ENCODE data around the gene TMEM131.
"Not testable (repeated sequence)": the region's sequence is repeated elsewhere in the genome, so short reads cannot be mapped to it uniquely, and the experiment has no call there.

Gene TMEM131

DNA sequence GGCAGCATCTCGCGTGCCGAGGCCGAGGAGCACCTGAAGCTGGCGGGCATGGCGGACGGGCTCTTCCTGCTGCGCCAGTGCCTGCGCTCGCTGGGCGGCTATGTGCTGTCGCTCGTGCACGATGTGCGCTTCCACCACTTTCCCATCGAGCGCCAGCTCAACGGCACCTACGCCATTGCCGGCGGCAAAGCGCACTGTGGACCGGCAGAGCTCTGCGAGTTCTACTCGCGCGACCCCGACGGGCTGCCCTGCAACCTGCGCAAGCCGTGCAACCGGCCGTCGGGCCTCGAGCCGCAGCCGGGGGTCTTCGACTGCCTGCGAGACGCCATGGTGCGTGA lies 271.7 kb downstream of the TMEM131 start:
- no peak for DNase-seq (ENCODE audit: low read depth, low spot score)

DNA sequence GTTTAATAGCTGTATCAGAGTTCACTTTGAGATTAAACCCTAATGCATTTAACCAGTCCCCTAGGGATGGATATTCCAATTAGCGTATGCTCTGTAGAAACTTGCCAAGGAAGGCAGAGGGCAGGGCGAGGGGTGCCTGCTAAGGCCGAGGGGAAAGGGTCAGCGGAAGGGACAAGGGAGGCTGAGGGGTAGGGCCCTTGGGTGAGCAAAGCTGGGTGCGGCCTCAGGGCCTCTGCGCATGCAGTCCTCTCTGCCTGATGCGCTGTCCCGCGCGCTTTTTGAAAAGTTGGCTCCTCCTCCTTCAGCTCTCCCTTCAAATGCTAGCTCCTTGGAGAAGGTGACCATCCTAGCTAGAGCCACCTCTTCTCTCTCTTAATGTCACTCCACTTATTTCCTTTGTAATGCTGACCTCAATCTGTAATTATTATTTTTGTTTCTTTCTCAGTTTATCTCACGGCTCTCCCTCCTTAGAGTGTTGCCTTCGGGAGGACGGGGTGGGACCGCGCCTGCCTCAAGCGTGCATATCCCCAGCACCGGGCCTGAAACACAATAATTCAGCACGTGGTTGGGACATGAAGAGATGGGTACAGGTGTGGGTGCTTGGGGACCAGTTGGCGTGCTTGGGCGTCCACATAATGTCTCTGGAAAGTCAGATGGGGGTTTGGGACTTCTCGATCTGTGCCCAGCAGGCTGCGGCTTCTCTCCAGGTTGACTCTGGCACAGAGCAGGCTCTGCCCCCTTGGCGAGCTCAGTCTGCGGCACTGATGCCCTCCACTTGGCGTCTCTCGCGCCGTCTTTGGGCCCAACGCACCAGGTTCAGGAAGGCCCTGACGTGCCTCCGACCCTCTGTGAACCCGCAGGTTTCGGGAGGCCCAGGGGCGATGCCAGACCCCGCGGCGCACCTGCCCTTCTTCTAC lies 272.3 kb downstream of the TMEM131 start:
- DNase-seq (ENCODE audit: low read depth, low spot score): no peak

DNA sequence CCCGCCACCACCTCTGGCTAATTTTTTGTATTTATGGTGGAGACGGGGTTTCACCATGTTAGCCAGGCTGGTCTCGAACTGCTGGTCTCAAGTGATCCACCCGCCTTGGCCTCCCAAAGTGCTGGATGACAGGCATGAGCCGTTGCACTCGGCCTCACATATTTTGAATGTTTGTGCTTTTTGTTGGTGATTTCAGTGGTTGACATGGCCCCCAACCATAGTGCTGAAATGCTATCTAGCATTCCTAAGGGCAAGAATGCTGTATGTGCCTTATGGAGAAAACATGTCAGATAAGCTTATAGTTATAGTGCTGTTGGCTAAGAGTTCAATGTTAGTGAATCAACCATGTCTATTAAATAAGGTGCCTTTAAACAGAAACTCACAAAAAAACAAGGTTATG lies 273.5 kb downstream of the TMEM131 start:
- no peak for DNase-seq (ENCODE audit: low read depth, low spot score)

DNA sequence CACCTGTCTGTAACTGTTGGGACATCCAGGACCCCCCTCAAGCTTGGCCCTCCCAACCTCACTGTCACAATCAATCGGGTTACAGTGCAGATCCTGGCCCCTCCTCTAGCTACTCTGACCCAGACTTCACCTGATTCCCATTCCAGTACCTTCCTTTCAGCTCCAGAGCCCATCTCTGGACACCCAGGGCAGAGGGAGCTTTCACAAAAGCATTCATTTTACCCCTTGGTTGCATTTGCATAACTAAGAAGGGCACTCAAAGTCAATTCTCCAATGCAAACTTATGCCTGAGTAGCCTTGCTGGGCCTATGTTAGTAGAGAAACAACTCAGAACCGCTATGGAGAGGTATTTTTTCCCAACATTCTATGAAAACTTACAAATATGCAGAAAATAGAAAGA lies 275.0 kb downstream of the TMEM131 start:
- peak; percentile 9 for DNase-seq (ENCODE audit: low read depth, low spot score)

DNA sequence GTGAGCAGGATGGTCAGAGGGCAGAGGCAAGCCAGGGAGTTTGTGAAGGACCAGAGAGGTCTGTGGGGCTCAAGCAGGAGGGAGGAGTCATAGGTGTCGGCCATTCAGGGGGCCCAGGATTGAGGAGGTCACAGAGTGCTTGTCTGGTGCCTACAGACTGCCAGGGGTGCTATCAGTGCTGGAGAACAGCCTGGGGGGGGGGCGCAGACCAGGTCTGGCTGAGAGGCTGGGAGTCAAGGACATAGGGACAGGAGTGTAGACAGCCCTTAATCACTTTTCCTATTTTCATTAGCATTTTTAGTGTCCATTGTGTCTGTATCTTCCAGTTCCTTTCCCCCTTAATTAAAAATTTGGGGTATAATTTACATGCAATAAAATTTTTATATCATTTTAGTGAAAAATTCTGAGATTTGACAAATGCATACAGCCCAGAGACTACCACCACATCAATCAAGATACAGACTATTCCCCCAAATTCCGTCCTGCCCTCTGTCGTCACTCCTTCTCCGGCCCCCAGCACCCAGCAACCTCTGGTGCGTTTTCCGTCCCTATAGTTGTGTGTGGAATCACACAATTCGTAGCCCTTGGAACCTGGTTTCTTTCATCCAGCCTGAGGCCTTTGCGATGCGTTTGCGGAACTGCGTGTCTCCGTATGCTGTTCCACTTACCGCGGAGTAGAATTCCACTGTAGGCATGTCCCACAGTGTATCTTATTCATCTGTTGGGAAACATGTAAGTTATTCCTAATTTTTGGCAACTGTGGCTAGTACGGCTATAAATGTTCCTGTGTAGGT lies 276.2 kb downstream of the TMEM131 start:
- no peak for DNase-seq (ENCODE audit: low read depth, low spot score)

DNA sequence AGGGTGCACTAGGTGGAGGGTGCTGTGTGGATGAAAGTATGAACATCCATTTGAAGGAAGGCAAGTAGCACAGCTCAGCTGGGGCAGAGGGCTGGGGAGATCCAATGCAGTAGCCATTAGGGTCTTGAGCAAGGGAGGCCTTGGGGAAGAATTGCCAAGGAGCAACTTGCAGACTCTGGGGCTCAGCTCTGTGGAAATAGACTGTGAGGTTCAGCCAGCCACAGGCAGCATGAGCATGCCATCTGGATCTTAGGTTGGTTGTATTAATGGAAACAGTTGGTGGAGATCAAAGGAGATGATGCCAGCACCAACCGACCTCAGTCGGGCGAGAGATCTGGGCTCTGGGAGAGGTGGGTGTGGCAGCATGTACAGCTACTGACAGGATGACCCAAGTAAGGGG lies 276.8 kb downstream of the TMEM131 start:
- DNase-seq (ENCODE audit: low read depth, low spot score): no peak

DNA sequence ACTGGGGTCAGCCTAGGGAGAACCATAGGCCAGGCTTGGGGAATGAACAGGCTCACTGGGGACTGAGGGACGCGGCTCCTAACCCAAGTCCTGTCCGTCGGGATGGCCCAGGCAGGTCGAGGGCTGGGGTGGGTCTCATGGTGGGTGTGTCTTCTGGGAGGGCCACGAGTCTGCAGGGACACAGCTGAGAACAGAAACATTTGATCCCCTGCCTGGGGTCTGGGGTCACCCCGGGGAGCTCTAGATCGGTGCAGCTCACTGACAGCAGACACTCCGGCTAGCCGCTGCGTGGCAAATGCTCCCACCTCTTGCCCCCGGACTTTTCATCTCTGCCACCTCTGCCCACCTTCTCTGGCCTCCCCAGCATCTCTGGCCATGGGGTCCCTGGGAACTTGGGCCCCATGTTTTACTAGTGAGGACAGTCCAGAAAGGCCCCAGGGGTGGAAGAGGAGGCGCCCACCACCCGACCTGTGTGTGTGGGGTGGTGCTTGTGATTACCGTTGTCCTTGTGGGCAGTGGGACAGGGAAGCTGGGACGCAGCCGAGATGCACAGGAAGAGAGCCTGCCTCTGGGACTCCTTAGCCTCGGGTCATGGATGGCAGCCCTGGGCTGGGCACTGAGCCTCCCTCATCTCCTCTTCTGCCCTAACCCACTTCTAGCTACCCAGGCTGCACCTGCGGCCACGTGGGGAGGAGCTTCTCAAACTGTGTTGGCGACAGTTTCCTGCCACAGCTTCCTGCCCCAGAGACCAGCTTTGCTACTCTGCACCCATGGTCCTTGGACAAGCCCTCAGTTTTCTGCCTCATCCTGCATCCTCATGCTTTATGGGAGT lies 277.5 kb downstream of the TMEM131 start:
- DNase-seq (ENCODE audit: low read depth, low spot score): no peak

DNA sequence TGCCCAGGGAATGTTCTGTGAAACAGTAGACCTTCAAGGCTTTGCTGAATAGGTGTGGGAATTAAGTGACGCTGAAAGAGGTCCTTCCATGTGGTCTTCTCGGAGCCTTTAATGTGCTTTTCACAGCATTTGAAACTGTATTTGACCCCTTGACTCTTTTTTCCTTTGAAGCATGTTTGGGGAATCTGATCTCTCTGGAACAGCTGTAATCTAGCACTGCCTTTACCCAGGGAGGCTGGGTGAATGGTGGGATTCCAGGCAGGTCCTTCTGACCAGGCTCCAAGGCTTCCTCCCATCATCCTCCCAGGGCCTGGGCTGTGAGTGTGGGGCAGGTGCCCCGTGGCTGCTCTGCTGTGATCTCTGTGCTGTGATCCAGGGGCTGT lies 278.1 kb downstream of the TMEM131 start:
- DNase-seq (ENCODE audit: low read depth, low spot score): no peak

DNA sequence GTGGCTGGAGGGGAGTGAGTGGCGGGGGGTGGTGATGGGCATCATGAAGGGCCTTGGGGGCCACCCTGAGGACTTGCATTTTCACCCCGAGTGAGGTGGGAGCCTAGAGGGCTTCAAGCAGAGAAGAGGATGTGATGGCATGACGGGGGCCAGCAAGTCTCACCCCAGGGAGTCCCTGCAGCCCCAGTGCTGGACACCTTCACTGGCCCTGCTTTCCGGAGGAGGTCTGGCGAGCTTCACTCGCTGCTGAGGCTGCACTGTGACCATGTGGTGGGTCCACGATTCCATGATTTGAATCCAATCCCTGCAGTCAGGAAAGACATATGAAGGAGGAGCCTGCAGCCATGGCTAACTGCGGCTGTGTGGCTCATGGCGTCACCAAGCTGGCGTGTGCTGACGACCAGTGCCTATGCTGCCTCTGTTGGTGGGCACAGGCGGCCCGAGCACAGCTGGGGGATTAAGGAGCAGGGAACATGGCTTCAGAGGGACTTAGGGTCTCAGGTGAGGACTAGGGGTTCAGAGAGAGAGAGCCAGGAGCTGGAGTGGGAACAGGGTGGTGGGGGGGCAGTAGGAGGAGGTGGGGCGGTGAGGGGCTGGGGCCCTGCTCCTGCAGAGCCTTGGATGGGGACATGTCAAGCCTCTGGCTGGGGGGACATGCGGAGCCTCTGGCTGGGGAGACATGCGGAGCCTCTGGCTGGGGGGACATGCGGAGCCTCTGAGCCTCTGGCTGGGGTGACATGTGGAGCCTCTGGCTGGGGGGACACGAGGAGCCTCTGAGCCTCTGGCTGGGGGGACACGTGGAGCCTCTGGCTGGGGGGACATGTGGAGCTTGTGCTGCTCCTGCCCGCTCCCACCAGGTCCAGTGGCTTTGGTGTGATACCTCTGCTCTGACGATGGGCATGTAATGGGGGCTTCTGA lies 278.8 kb downstream of the TMEM131 start:
- DNase-seq (ENCODE audit: low read depth, low spot score): no peak

DNA sequence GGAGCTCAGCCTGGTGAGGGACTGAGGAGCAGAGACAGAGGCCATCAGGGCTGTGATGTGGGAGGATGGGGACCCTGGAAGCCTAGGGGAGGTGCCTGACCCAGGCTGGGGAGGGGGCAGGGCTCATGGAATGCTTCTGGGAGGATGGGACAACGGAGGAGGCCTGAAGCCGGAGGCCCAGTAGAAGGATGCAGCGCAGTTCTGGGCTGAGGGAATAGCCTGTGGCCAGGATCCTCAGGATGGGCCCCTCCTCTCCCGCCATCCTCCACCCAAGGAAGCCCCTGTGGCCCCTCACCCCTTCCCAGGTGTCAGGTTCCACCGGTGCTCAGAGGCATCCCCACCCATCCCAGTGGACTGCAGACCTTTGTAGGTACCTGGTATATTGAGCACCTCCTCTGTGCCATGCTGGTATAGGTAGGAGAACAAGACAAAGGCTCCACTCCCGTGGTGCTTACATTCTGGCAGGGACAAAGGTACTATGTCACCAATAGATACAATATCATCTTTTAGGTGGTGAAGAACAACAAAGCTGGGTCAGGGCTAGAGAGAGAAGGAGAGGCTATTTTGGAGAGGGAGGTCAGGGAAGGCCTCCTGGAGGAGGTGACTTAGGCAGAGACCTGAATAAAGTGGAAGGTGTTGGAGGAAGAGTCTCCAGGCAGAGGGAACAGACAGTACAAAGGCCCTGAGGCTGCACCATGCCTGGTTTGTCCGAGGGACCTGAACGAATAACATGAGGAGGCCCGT lies 279.6 kb downstream of the TMEM131 start:
- DNase-seq (ENCODE audit: low read depth, low spot score): no peak

DNA sequence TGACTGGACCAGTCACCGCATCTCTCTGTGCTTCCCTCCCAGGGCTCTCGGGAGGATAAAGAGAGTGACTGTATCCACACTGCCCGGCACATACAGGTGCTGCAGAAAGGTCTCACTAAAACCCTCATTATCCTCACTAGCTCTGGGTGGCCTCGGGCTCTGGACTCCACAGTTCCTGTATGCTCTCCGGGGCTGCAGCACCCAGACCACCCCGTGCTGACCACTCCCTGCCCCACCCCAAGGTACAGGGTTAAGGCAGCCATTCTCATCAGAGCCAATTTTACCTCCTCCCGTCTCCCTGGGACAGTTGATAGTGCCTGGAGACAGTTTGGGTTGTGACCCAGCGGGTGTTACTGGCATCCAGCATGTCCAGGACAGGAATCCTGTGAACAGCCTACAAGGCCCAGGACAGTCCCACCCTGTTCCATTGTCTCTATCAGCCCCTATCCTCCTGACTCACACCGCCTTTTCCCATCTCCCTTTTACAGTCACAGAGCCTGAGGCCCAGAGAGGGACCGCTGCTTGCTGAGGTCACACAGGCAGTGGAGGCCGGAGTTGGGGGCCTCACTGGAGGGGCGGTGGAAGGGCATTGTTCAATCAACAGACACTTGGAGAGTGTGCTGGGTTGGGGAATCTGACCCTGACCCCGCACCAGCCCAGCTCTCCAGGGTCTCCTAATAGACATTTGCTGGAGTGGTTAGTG lies 280.6 kb downstream of the TMEM131 start:
- no peak for DNase-seq (ENCODE audit: low read depth, low spot score)

DNA sequence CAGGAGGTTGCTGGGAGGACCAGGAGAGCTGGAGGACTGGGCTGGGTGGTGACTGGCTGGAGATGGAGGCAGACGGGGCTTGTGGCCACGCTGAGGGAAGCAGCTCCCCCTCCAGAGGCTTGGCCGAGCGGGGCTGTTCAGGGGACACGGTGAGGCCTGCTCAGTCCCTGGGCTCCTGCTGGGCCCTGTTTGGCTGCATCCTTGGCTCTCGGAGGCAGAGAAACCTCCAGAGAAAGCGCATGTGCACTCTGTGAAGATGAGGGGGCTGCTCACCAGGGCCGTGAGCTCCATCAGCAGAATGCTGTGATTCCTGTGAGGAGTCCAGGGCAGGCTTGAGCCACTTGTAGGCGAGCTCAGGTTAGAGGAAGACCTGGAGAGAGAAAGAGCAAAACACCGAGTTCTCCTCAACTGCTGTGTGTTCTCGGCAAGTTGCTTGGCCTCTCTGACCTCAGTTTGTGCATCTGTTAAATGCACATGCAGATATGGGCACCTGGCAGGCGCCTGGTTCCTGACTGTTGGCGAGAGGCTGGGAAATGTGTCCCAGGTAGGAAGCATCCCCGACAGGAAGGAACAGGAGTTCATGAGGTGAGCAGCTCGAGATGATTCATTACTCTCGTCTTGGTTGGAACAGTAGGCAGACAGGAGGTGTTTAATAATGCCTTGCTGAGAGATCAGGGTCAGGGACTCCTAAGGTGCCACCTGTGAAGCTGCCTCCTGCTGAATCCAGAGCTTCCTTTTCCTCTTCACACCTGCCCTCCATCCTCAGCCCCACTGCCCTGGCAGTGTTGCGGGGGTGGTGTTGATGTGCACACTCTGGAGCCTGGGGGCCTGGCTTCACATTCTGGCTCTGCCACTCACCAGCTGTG lies 281.4 kb downstream of the TMEM131 start:
- no peak for DNase-seq (ENCODE audit: low read depth, low spot score)

DNA sequence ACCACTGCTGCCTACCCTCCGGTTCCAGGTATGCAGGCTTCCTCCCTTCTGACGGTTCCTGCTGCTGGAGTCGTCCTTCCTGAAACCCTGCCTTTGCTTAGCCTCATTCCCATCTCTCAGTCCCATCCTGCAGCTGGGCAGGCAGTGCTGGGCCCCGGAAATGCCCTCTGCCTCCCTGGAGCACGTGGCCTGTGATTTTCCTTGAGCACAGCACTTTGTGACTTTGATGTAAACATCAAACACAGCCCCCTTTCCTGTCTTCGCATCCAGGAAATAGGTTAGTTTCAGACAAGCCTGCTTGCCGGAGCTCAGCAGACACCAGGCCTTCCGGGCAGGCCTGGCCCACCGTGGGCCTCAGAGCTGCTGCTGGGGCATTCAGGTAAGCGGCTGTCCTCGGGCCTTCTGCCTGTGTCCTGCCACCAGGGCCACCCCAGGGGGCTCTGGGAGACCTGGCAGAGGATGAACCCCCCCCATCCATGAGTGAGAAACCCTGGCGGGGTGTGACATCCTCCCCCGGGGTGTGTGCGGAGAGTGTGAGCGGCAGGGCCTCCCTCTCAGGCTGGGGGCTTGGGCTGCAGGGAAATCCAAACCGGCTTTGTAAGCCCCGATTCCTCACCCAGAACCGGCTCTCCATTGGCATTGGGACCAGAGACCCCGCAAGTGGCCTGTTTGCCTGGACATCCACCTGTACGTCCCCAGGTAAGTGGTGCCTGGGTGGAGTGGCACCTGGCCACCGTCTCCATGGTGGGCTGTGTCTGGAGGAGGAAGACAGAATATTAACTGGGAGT lies 282.3 kb downstream of the TMEM131 start, which contains the start of gene ZAP70:
TSS of gene ZAP70 (plus strand) at position 281 of the 788 bp plus-strand sequence. CDS start 10,461 bp downstream, outside the sequence.
- DNase-seq (ENCODE audit: low read depth, low spot score): no peak

DNA sequence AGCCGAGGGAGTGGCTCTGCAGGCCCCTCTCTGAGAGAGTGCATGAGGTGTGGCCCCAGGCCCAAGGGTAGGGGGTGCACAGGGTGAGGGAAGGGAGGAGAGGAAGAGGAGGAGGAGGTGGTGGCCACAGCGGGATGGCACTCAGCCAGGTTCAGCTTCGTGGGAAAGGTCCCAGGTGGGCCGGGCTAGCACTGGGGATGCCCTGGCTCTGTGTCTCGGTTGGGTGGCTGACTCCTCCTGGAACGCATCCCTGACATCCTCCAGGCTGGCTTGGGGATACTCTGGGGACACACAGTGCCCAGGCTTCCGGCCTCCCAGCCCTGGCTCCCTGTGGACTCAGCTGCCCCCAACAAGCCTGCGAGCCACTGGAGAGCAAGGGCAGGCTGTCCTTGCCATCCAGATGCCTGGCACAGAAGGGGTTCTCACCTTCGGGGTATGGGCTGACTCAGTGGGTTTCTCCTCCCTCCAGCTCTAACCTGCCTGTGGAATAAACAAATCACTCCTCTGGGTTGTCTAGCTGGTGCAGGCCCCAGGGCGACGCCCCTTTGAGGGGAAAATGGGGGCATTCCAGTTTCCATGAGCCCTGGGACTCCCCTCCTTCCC lies 283.0 kb downstream of the TMEM131 start:
- no peak for DNase-seq (ENCODE audit: low read depth, low spot score)

DNA sequence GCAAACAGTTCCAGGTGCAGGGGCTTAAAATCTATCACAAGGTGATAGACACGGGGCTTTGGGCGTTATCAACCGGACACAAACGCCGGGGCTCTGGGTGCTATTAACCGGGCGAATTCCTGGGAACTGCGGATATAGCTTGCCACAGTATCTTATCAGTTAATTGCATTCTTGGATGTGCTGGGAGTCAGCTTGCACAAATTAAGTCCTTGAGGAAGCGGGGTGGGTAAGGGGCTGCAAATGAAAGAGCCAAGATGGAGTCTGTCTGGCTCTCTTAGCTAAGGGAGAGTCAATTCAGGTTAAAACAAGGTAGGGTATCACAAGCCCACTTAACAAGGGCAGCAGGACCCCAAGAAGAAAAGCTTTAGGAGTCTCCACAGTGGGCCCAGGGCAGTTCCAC lies 283.6 kb downstream of the TMEM131 start:
- not testable (repeated sequence) for DNase-seq (ENCODE audit: low read depth, low spot score)

DNA sequence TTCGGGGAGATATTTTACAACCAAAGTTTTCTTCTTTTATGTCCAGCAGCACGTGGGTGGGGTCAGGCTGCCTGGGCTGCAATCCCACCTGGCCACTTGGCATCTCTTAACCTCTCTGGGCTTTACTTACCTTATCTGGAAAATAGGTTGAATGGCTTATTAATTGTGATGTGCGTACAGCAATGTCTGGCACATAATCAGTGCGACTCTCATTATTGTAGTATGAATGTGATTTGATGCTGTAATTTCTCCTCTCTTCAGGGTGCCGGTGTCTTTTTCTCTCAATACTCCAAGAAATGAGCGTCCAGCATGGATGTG lies 284.4 kb downstream of the TMEM131 start:
- no peak for DNase-seq (ENCODE audit: low read depth, low spot score)

DNA sequence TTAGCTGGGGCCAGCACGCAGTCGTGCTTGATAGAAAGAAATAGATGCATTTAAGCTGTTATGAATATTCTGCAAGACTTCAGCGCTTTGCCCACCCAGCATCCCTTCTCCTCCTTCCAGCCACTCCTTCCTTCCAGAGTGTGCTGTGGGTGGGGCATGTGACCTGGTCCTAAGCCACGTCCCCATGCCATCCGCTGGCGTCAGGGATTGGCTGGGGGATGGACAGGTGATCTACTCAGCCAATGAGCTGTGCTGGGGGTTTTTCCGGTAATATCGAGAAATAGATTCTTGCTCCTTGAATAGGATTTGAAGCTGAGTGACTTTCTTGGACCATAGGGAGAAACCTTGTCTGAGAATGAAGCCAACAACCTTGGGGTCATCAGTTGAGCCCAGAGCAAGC lies 287.1 kb downstream of the TMEM131 start:
- no peak for DNase-seq (ENCODE audit: low read depth, low spot score)

DNA sequence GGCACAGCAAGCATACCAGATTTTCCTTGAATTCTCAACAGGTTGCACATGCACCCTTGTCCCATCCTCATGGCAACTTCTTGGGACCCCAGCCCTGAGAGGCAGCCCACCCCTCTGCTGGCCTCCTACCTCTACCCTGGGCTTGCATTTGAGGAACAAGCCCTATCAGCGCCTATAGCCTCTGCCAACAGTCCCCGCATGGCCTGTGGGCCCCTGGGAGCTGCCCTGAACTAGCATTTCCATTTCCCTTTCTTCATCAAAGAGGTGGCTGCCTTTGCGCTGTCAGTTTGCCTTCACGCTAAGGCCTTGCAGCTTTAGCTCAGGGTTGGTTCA lies 287.7 kb downstream of the TMEM131 start:
- no peak for DNase-seq (ENCODE audit: low read depth, low spot score)
